SK-N-MC (cell line): ENCODE measurements around the gene GSTT2B.

Experiments used
- EZH2 ChIP-seq: fragments of 200-600 bp; sonication (generic); IDR thresholded peaks from one replicate; pipeline ENCODE4 v1.6.1; 2017; ENCODE audit warnings: antibody characterized with exemption
- FOXP2 ChIP-seq: optimal IDR thresholded peaks from 2 replicates; pipeline ENCODE3; 2011; ENCODE audit warnings: mild to moderate bottlenecking, moderate library complexity; ENCODE audit not compliant: insufficient read depth; ENCODE audit errors: extremely low read length, control extremely low read depth

DNA sequence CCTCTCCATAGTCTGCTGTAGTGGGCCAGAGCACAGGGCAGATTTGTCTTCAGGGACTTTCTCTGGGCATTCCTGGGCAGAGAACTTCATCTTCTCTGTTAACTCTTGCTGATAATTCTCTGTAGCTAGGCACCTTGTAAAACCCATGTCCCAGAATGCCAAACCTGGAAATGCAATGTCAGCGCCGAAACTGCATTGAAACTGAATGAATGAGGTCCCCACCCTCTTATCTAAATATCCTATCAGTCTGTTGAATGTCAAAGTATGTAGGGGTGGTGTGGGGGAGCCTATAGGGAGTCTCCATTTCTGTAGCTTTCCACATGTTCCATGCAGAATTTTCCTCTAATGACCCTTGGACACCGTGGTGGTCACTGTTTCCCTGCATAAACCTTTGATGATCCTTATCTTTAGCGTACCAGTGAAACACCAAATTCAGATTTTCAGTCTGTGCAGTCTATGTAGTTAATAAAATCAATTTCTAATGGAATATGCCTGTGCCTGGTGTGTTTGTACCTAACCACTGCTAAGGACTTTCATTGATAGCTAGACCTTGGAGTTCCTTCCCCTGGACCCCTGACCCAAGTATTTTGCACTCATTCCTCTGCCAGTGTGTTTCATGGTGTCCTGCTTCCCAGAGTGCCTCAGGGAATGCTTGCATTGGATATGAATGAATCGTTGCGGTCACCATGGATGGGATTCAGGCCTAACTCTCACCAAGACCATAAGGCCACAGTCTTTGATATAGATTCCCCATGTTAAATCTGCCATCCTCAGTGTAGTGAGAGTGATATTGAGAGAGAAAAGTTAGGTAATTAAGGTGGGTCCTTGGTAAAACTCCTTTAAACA is 47.6 kb upstream of the GSTT2B start:
- TF ChIP-seq FOXP2, result no peak
- TF ChIP-seq EZH2, result no peak
